ENCODE measurements around the gene CD27. TPM values are rescaled to one million over a fixed set of nuclear protein-coding genes. Genes with fewer than 3 reads are reported as not detected.

CD27 gene
- total RNA-seq, 4 donors from 2014 or later, result 0.16 to 0.89 TPM; not detected in 2

DNA sequence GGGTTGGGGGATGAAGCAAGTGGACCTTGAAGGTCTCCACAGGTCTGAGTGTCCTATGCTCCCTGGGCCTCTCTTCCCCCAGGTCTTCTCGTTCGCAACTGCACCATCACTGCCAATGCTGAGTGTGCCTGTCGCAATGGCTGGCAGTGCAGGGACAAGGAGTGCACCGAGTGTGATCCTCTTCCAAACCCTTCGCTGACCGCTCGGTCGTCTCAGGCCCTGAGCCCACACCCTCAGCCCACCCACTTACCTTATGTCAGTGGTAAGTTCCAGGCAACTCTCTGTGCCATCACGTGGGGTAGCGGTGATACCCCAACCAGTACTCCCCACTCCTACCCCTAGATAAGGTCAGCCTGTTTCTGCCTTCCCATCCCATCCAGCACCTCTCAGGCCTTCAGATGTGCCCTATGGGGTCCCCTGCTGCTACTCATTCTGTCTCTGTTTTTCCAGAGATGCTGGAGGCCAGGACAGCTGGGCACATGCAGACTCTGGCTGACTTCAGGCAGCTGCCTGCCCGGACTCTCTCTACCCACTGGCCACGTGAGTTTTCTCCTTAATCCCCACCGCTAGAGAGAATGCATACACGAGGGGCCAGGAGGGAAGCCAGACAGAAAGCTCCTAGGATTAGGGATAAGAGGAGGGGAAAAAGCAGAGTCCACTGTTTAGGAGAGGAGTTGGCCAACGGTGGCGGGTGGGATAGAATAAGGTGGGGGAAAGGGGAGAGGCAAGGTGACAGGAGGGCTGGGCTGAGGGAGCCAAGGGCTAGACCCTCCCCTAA, 5.5 kb downstream of the CD27 start:
- intact Hi-C loops (cut with DNase I; ENCODE audit: low total_unique reads), result no loop called here
- H3K4me3 ChIP-seq (ENCODE audit: low read depth, poor library complexity, severe bottlenecking), result no peak overlapping the region
- peak in 1 of 2 donors; percentile 79 for DNase-seq (ENCODE audit: low spot score in 2 of 2)
- no peak for TF ChIP-seq POLR2A (IDR thresholded peaks at IDR 0.05)
- TF ChIP-seq, protein P1, sequence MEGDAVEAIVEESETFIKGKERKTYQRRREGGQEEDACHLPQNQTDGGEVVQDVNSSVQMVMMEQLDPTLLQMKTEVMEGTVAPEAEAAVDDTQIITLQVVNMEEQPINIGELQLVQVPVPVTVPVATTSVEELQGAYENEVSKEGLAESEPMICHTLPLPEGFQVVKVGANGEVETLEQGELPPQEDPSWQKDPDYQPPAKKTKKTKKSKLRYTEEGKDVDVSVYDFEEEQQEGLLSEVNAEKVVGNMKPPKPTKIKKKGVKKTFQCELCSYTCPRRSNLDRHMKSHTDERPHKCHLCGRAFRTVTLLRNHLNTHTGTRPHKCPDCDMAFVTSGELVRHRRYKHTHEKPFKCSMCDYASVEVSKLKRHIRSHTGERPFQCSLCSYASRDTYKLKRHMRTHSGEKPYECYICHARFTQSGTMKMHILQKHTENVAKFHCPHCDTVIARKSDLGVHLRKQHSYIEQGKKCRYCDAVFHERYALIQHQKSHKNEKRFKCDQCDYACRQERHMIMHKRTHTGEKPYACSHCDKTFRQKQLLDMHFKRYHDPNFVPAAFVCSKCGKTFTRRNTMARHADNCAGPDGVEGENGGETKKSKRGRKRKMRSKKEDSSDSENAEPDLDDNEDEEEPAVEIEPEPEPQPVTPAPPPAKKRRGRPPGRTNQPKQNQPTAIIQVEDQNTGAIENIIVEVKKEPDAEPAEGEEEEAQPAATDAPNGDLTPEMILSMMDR (IDR thresholded peaks at IDR 0.05), result no peak
- 75% methylated on average over 16 of the region's 16 CpGs for WGBS, 2 donors

DNA sequence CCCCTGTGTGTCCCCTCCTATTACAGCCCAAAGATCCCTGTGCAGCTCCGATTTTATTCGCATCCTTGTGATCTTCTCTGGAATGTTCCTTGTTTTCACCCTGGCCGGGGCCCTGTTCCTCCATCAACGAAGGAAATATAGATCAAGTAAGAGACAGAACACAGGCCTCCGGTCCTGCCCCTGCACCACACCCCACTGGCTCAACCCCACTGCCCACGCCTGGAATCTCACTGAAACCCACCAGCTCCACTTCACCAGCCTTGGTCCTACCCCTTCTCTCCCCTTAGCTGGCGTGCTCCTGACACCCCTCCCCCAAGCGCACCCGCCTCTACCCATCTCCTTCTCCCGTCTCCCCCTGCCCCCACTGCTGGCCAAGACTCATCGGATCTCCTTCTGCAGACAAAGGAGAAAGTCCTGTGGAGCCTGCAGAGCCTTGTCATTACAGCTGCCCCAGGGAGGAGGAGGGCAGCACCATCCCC, 6.2 kb downstream of the CD27 start:
- intact Hi-C loops (cut with DNase I; ENCODE audit: low total_unique reads), result no loop called here
- TF ChIP-seq, protein P1 (IDR thresholded peaks at IDR 0.05), result no peak
- TF ChIP-seq POLR2A (IDR thresholded peaks at IDR 0.05), result no peak
- peak in 1 of 2 donors; percentile 89 for DNase-seq (ENCODE audit: low spot score in 2 of 2)
- peak overlapping the region; percentile 66 for H3K4me3 ChIP-seq (ENCODE audit: low read depth, poor library complexity, severe bottlenecking)
- 3 to 8% methylated on average over 11 of the region's 11 CpGs for WGBS, 2 donors

DNA sequence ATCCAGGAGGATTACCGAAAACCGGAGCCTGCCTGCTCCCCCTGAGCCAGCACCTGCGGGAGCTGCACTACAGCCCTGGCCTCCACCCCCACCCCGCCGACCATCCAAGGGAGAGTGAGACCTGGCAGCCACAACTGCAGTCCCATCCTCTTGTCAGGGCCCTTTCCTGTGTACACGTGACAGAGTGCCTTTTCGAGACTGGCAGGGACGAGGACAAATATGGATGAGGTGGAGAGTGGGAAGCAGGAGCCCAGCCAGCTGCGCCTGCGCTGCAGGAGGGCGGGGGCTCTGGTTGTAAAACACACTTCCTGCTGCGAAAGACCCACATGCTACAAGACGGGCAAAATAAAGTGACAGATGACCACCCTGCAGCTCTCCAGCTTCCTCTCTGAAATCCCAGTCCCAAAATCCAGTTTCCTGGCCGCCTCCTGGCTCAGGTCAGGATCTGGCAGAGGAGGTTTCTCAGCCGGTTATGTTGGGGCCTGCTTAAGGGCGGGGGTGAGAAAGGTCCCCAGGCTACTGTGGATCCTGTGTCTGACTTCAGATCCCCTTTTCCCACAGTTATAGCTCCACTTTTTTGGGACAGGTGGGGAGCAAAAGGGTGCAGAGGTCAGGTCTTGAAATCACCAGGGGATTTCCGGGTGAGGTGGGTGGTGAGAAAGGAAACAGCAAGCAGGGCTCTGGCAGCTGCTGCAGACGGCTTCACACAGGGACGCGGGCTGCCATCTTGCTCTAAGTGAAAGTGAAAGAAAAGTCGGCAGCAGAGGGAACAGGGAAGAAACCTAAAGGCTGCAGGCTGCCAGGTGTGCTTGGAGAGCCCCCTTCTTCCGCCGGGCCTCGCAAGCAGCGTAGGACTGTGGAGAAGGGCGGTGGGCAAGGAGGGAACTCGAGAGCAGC, 6.8 kb downstream of the CD27 start, which contains the start of gene TAPBPL:
Gene TAPBPL (plus strand): TSS at position 695 of the 897 bp plus-strand sequence. CDS start 207 bp downstream, outside the sequence.
- DNase-seq (ENCODE audit: low spot score in 2 of 2), result peak; percentile 86 to 95
- H3K4me3 ChIP-seq (ENCODE audit: low read depth, poor library complexity, severe bottlenecking), result peak within 1 kb of the TSS; percentile 66
- 1% methylated on average over 27 of the region's 27 CpGs for WGBS, 2 donors
- TF ChIP-seq POLR2A (IDR thresholded peaks at IDR 0.05), result no peak
- TF ChIP-seq, protein P1 (IDR thresholded peaks at IDR 0.05), result no peak
- intact Hi-C loops (cut with DNase I; ENCODE audit: low total_unique reads), result no loop called here

DNA sequence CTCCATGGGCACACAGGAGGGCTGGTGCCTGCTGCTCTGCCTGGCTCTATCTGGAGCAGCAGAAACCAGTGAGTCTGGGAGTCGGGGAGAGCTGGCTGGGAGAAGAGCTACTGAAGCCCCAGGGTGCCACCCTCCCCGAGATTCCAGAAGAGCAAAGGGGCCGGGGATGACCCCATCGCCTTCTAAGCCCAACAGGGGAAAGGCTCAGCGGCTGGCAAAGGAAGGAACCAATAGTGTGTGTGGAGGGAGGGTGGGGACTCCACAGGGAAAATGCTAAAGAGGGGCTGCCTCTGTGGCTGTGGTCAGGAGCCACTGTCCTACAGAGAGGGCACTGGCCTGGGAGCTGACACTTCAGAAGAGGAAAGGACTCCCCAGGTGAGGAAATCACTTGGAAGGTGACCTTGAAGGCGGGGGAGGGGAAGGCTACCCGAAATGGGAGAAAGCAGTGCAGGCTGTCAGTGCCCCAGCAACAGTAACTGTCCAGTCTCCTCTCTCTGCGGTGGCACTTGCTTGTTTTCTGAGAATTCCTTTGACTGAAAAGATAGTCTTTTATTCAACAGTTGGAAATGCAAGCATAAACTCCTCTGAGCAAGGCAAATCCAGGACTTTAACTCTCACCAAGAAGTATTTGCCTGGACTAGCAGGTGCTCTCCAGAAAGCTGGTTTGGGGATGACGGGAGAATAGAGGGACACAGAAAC, 7.6 kb downstream of the CD27 start:
- peak overlapping the region; percentile 66 for H3K4me3 ChIP-seq (ENCODE audit: low read depth, poor library complexity, severe bottlenecking)
- peak in 1 of 2 donors; percentile 85 for DNase-seq (ENCODE audit: low spot score in 2 of 2)
- intact Hi-C loops (cut with DNase I; ENCODE audit: low total_unique reads), result no loop called here
- TF ChIP-seq, protein P1 (IDR thresholded peaks at IDR 0.05), result no peak
- TF ChIP-seq POLR2A (IDR thresholded peaks at IDR 0.05), result no peak
- WGBS, 2 donors, result 2 to 3% methylated on average over 9 of the region's 9 CpGs

DNA sequence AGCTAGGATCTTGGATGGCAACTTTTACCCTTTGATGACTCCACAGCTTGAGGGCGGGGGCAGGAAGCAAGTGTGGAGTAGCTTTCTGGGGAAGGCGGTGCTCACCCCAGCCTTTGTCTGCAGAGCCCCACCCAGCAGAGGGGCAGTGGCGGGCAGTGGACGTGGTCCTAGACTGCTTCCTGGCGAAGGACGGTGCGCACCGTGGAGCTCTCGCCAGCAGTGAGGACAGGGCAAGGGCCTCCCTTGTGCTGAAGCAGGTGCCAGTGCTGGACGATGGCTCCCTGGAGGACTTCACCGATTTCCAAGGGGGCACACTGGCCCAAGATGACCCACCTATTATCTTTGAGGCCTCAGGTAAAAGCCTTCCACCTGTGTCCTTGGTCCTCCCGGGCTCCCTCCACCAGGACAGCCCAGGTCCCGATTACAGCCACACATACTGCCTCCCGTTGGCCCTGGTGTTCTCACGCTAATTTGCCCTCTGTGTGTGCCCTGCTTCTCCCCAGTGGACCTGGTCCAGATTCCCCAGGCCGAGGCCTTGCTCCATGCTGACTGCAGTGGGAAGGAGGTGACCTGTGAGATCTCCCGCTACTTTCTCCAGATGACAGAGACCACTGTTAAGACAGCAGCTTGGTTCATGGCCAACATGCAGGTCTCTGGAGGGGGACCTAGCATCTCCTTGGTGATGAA, 8.3 kb downstream of the CD27 start:
- 50 to 53% methylated on average over 14 to 17 of the region's 17 CpGs for WGBS, 2 donors
- no peak for TF ChIP-seq POLR2A (IDR thresholded peaks at IDR 0.05)
- no peak overlapping the region for H3K4me3 ChIP-seq (ENCODE audit: low read depth, poor library complexity, severe bottlenecking)
- intact Hi-C loops (cut with DNase I; ENCODE audit: low total_unique reads), result no loop called here
- peak in 1 of 2 donors; percentile 86 for DNase-seq (ENCODE audit: low spot score in 2 of 2)

Data from lower leg skin (tissue), 4 donors.